Body of pancreas (tissue), 4 donors: ENCODE measurements around the gene TRAK1. TPM values are rescaled to one million over a fixed set of nuclear protein-coding genes. Genes with fewer than 3 reads are reported as not detected.
A peak's percentile ranks its signal among the peaks of the same experiment; 100 is the strongest.
"Not testable (repeated sequence)": the region's sequence is repeated elsewhere in the genome, so short reads cannot be mapped to it uniquely, and the experiment has no call there.

ENCODE experiments used
- ATAC-seq: fragments of 150-250 bp; one replicate; pipeline ENCODE4 v1.9.1; 2016
- DNase-seq, 4 donors: peaks; one replicate each; pipeline ENCODE4 v3.0.0-alpha.2; 2019
- H3K27ac ChIP-seq, 4 donors: fragments of 200-600 bp; sonication (generic); 1 replicate in 3 of 4; 2 replicates in 1 of 4; pipeline versions ENCODE4 v1.5.1 to v1.6.1; 2016 to 2019; ENCODE audit warnings: mild to moderate bottlenecking in 1 of 4, mixed read lengths in 1 of 4, moderate library complexity in 1 of 4
- H3K27me3 ChIP-seq, 2 donors: fragments of 200-600 bp; sonication (generic); one replicate each; pipeline ENCODE4 v1.6.0; 2016; ENCODE audit warnings: mild to moderate bottlenecking in 1 of 2
- H3K36me3 ChIP-seq, 2 donors: fragments of 200-600 bp; sonication (generic); replicated peaks in 1 of 2; 2 replicates each; pipeline ENCODE4 v1.5.1; 2016; ENCODE audit warnings: low read depth in 2 of 2; ENCODE audit not compliant: insufficient read depth in 1 of 2
- H3K4me1 ChIP-seq: fragments of 200-600 bp; sonication (generic); one replicate; pipeline ENCODE4 v1.6.0; 2016
- H3K4me3 ChIP-seq, 2 donors: fragments of 200-600 bp; sonication (generic); 1 replicate in 1 of 2; 2 replicates in 1 of 2; pipeline ENCODE4 v1.5.1; 2016 to 2019
- H3K9me3 ChIP-seq, 3 donors: fragments of 200-600 bp; sonication (generic); 1 replicate in 2 of 3; 2 replicates in 1 of 3; pipeline ENCODE4 v1.5.1; 2016
- CTCF ChIP-seq, 7 experiments: fragments of 450-650 bp in 4 of 7; fragments of 200-600 bp in 3 of 7; sonication (generic) in 3 of 7; IDR thresholded peaks; one replicate each; pipeline ENCODE4 v1.5.1; 2016 to 2019; ENCODE audit warnings: antibody characterized with exemption in 7 of 7
- POLR2A ChIP-seq, 3 donors: fragments of 450-650 bp; IDR thresholded peaks; one replicate each; pipeline ENCODE4 v1.6.1; 2016; ENCODE audit warnings: antibody characterized with exemption in 3 of 3, mild to moderate bottlenecking in 2 of 3
- WGBS, 2 donors: methylation state at CpG; one replicate each; pipeline ENCODE4 v1.1.5; 2017; 5-methylcytosine and 5-hydroxymethylcytosine counted together
- intact Hi-C: fragments of 100-400 bp; cut with DNase I; formaldehyde crosslinking; loops from one replicate; pipeline ENCODE4 v1.15.1; 2023
- total RNA-seq, 2 donors: library from RNA; depleted of rRNA; stranded (reverse); fragments of >200 nt; gene quantifications; one replicate each; pipeline ENCODE4 v1.1.0, GENCODE V29; 2016

TRAK1 gene, protein sequence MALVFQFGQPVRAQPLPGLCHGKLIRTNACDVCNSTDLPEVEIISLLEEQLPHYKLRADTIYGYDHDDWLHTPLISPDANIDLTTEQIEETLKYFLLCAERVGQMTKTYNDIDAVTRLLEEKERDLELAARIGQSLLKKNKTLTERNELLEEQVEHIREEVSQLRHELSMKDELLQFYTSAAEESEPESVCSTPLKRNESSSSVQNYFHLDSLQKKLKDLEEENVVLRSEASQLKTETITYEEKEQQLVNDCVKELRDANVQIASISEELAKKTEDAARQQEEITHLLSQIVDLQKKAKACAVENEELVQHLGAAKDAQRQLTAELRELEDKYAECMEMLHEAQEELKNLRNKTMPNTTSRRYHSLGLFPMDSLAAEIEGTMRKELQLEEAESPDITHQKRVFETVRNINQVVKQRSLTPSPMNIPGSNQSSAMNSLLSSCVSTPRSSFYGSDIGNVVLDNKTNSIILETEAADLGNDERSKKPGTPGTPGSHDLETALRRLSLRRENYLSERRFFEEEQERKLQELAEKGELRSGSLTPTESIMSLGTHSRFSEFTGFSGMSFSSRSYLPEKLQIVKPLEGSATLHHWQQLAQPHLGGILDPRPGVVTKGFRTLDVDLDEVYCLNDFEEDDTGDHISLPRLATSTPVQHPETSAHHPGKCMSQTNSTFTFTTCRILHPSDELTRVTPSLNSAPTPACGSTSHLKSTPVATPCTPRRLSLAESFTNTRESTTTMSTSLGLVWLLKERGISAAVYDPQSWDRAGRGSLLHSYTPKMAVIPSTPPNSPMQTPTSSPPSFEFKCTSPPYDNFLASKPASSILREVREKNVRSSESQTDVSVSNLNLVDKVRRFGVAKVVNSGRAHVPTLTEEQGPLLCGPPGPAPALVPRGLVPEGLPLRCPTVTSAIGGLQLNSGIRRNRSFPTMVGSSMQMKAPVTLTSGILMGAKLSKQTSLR
- 10 to 100 TPM; 17.1 to 24.1 TPM for total RNA-seq

- H3K36me3 ChIP-seq: no peaks in the 10 kb centered on the region
- H3K4me3 ChIP-seq: no peak within 1 kb of the TSS
- intact Hi-C loops: no loop called here
- DNase-seq: no peak
- H3K27me3 ChIP-seq: no peaks in the 10 kb centered on the region
- ATAC-seq: no peak
- 81 to 83% methylated on average over 7 to 14 of the region's 14 CpGs for WGBS, 2 donors
- H3K4me1 ChIP-seq: no peaks in the 10 kb centered on the region
- no peak within 1 kb of the TSS for H3K27ac ChIP-seq
- H3K9me3 ChIP-seq: no peaks in the 10 kb centered on the region
- no peak for TF ChIP-seq CTCF (IDR thresholded peaks at IDR 0.05)
- TF ChIP-seq POLR2A (IDR thresholded peaks at IDR 0.05): no peak
Observed at GRCh38 chr3:42090973-42091731, at the start of gene TRAK1. TSS of gene TRAK1 (plus strand) at chr3:42091357. CDS start at chr3:42091470, 113 bp downstream.

GRCh38 chr3:42042747-42043098 lies 48.4 kb upstream of the TRAK1 start:
- TF ChIP-seq CTCF (IDR thresholded peaks at IDR 0.05): no peak
- no peak for TF ChIP-seq POLR2A (IDR thresholded peaks at IDR 0.05)
- intact Hi-C loops: no loop called here
- WGBS, 2 donors: 56 to 61% methylated on average over 5 of the region's 5 CpGs
- Histone ChIP-seq H3K9me3 (no peaks in the 10 kb centered on the region), H3K27me3 (no peaks in the 10 kb centered on the region), H3K27ac (peak overlapping the region in 1 of 4 donors; percentile 2), H3K4me3 (no peak overlapping the region), H3K36me3 (no peaks in the 10 kb centered on the region), H3K4me1 (peaks cover 23% of the 10 kb centered on the region)
- ATAC-seq: no peak
- no peak for DNase-seq

DNA sequence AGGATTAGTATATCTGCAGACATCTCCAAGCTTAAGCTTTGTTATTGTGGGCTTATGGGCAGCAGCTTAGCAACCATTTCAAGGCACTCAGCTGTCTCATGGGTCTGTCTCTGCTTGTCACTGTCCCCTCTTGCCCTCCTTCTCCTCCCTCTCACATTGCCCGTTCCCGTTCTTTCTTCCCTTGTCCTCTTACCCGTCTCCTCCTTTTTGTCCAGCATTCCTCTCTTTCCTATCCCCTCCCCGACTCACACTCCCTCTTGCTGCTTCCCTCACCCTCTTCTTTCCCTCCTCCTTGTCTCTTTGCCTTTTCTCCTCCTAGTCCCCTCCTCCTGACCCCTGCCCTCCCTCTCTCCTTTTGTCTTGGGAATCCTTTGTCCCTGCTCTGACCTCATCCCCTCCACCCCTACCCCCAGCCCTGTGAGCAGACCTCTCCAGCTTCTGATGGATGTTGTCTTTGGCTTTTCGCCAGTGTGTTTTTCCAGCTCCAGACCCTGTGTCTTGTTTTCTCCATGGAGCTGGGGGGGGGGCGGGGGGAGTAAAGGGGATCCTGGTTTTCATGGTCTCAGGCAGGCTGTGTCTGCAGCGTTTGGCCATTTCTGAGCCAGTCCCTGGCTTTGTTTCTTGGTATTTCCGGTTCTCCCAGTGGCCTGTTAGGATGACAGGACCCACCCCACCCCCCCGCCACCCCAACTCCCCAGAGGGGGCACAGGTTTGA lies 47.9 kb upstream of the TRAK1 start:
- 43 to 52% methylated on average over 9 of the region's 9 CpGs for WGBS, 2 donors
- H3K4me3 ChIP-seq: no peak overlapping the region
- ATAC-seq: peak; percentile 47
- intact Hi-C loops: no loop called here
- no peaks in the 10 kb centered on the region for H3K36me3 ChIP-seq
- H3K9me3 ChIP-seq: no peaks in the 10 kb centered on the region
- TF ChIP-seq POLR2A (IDR thresholded peaks at IDR 0.05) (no peak), CTCF (IDR thresholded peaks at IDR 0.05) (no peak)
- H3K4me1 ChIP-seq: peaks cover 23% of the 10 kb centered on the region
- H3K27ac ChIP-seq: peak overlapping the region in 1 of 4 donors; percentile 2
- DNase-seq: peak in 3 of 4 donors; percentile 29 to 31 (median 30)
- no peaks in the 10 kb centered on the region for H3K27me3 ChIP-seq

- DNase-seq (no peak), ATAC-seq (no peak)
- H3K9me3 ChIP-seq: no peaks in the 10 kb centered on the region
- intact Hi-C loops: no loop called here
- TF ChIP-seq CTCF (IDR thresholded peaks at IDR 0.05): no peak
- TF ChIP-seq POLR2A (IDR thresholded peaks at IDR 0.05): no peak
- H3K27ac ChIP-seq: no peak overlapping the region
- WGBS, 2 donors: 92 to 94% methylated on average over 2 of the region's 2 CpGs
- no peaks in the 10 kb centered on the region for H3K36me3 ChIP-seq
- H3K4me1 ChIP-seq: peaks cover 23% of the 10 kb centered on the region
- no peaks in the 10 kb centered on the region for H3K27me3 ChIP-seq
- H3K4me3 ChIP-seq: no peak overlapping the region
Observed at GRCh38 chr3:42045708-42046243, 45.4 kb upstream of the TRAK1 start.

DNA sequence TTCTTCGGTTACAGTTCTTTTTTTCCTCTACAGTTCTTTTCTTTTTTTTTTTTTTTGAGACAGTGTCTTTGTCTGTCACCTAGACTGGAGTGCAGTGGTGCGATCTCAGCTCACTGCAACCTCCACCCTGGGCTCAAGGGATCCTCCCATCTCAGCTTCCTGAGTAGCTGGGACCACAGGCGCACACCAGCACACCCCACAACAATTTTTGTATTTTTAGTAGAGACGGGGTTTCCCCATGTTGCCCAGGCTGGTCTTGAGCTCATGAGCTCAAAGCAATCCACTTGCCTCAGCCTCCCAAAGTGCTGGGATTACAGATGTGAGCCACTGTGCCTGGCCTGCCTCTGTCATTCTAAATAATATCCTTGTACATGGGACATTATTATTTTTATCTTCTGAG lies 42.6 kb upstream of the TRAK1 start:
- intact Hi-C loops, DNase-seq, H3K27ac ChIP-seq, ATAC-seq, H3K36me3 ChIP-seq, H3K9me3 ChIP-seq, H3K4me3 ChIP-seq, H3K27me3 ChIP-seq: not testable (repeated sequence)
- 59 to 61% methylated on average over 4 of the region's 4 CpGs for WGBS, 2 donors
- H3K4me1 ChIP-seq: peaks cover 35% of the 10 kb centered on the region
